ENCODE measurements around the gene RPL38. TPM values are rescaled to one million over a fixed set of nuclear protein-coding genes. Genes with fewer than 3 reads are reported as not detected.

Gene RPL38
- total RNA-seq, 6 experiments from 2014 or later, result 660 to 867 (median 812) TPM

- H3K4me1 Mint-ChIP-seq (ENCODE audit: low read depth), result peaks cover 5% of the 10 kb centered on the region; the same call in 1 of the 2 replicates
- no peak for TF ChIP-seq CTCF (IDR thresholded peaks at IDR 0.05)
- no peaks in the 10 kb centered on the region for H3K9me3 Mint-ChIP-seq
- H3K4me3 Mint-ChIP-seq, result no peak overlapping the region
- peaks cover 8% of the 10 kb centered on the region for H3K27me3 Mint-ChIP-seq (ENCODE audit: insufficient read depth)
- H3K27ac Mint-ChIP-seq, result no peak overlapping the region
- no peaks in the 10 kb centered on the region for H3K36me3 Mint-ChIP-seq (ENCODE audit: low read depth)
- no peak for DNase-seq
Measured at GRCh38 chr17:74218436-74218835, 15.0 kb downstream of the RPL38 start.

DNA sequence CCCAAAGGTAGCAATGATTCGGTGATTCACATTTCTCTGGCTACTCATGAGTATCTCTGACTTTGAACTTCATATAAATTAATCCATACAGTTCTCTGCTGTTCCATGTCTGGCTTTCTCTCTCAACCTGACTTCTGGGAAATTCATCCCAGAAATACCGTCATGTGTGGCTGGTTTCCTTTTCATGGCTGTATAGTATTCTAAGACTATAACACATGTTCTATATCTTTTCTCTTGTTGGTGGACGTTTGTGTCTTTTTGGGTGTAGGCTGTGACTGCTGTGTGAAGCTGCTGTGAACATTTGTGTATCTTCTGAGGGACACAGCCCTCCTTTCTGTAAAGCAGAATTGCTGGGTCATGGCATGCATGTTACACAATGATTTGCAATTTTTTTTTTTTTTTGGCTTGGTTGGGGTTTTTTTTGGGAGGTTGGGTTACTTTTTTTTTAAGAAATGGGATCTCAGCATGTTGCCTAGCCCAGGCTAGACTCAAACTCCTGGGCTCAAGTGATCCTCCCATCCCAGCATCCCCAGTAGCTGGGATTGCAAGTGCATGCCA is 16.2 kb downstream of the RPL38 start:
- Mint-ChIP-seq H3K4me3 (no peak overlapping the region), H3K27ac (no peak overlapping the region), H3K36me3 (ENCODE audit: low read depth) (no peaks in the 10 kb centered on the region), H3K4me1 (ENCODE audit: low read depth) (no peaks in the 10 kb centered on the region), H3K27me3 (ENCODE audit: insufficient read depth) (peaks cover 8% of the 10 kb centered on the region), H3K9me3 (no peaks in the 10 kb centered on the region)
- TF ChIP-seq CTCF (IDR thresholded peaks at IDR 0.05), result no peak
- DNase-seq, result no peak

GRCh38 chr17:74220219-74220618 is 16.7 kb downstream of the RPL38 start:
- no peak for TF ChIP-seq CTCF (IDR thresholded peaks at IDR 0.05)
- Mint-ChIP-seq H3K9me3 (no peaks in the 10 kb centered on the region), H3K27ac (no peak overlapping the region), H3K4me3 (no peak overlapping the region), H3K36me3 (ENCODE audit: low read depth) (no peaks in the 10 kb centered on the region), H3K27me3 (ENCODE audit: insufficient read depth) (peaks cover 10% of the 10 kb centered on the region), H3K4me1 (ENCODE audit: low read depth) (no peaks in the 10 kb centered on the region)
- no peak for DNase-seq

- Mint-ChIP-seq H3K4me1 (ENCODE audit: low read depth) (no peaks in the 10 kb centered on the region), H3K4me3 (no peak overlapping the region), H3K9me3 (no peaks in the 10 kb centered on the region), H3K36me3 (ENCODE audit: low read depth) (no peaks in the 10 kb centered on the region), H3K27me3 (ENCODE audit: insufficient read depth) (peaks cover 10% of the 10 kb centered on the region), H3K27ac (no peak overlapping the region)
- TF ChIP-seq CTCF (IDR thresholded peaks at IDR 0.05), result no peak
- DNase-seq, result no peak
Measured at GRCh38 chr17:74220946-74221818, 17.7 kb downstream of the RPL38 start.

DNA sequence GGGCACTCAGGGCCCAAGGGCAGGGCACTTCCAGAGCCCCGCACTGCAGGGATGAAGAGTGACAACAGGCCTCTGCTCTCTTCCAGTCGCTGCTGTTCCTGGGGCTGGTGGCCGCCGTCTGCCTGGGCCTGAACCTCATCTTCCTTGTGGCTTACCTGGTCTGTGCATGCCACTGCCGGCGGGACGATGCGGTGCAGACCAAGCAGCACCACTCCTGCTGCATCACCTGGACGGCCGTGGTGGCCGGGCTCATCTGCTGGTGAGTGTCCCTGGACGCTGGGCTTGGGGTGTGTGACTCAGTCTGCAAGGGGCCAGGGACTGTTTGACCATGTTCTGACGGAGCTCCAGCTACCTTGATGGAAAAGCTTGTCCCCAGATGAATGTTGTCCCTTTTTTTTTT is 18.9 kb downstream of the RPL38 start:
- H3K4me3 Mint-ChIP-seq, result no peak overlapping the region
- no peaks in the 10 kb centered on the region for H3K4me1 Mint-ChIP-seq (ENCODE audit: low read depth)
- H3K36me3 Mint-ChIP-seq (ENCODE audit: low read depth), result no peaks in the 10 kb centered on the region
- H3K9me3 Mint-ChIP-seq, result no peaks in the 10 kb centered on the region
- no peak overlapping the region for H3K27ac Mint-ChIP-seq
- no peak for TF ChIP-seq CTCF (IDR thresholded peaks at IDR 0.05)
- no peak for DNase-seq
- H3K27me3 Mint-ChIP-seq (ENCODE audit: insufficient read depth), result peaks cover 9% of the 10 kb centered on the region
